ENCODE data around the gene WDFY1. TPM values are rescaled to one million over a fixed set of nuclear protein-coding genes. Genes with fewer than 3 reads are reported as not detected.

WDFY1 gene
- total and polyA plus RNA-seq, 2 donors (not counting 3 experiments of a cell fraction or from before 2014, with no cell fraction given) = 54.7 to 68.7 TPM

DNA sequence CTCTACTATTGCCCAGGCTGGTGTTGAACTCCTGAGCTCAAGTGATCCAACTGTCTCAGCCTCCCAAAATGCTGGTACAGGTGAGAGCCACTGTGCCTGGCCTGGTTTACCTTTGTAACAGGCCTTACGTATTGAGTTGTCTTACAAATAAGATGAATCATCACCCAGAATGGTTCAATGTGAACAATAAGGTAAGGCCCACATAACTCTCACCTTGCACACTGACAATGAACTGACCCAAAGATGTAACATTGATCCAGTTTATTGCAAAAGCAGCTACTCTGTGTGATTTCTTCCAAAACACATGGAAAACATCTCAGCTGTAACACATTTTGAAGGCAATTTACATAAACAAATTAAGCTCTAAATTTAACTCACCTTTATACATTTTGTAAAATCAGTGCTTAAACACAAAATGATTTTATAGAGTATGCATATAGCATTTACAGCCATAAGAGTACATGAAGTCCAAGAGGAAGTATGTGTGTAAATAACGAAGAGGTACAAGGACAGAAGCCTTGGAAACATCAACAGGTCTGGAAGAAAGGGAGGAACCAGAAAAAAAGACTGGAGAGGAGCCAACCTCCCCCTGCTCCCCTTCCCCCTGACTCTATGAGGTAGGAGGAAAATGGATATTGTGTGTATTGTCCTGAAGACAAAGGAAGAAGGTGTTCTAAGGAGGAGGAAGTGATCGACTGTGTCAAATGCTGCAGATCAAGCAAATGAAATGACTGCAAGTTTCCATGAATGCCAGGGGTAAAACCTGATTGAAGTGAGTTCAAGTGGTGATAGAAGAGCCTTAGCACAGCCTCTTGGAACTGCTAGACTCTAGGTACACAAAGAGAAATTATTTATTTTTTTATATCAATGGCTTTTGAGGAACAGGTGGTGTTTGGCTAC lies 5.6 kb upstream of the WDFY1 start:
- ChIA-PET POLR2A (no interaction called here), CTCF (interaction anchor here (0.6 kb wide), 1 partner anchor 163 kb away, joined by 3 read pairs; no protein-coding TSS in a partner anchor)
- Histone ChIP-seq H3K27ac (ENCODE audit: insufficient read depth, low read depth, low read length) (no peak overlapping the region), H2AFZ (ENCODE audit: low read depth, low read length) (peak overlapping the region; percentile 35), H3K36me3 (ENCODE audit: control insufficient read depth in 2 of 2, extremely low read depth in 1 of 2, insufficient read depth in 2 of 2, low read length in 2 of 2) (no peaks in the 10 kb centered on the region), H3K4me3 (replicated peaks in 1 of 3; ENCODE audit: insufficient read depth in 1 of 3, low read depth in 1 of 3, low read length in 3 of 3) (no peak overlapping the region), H3K27me3 (ENCODE audit: control insufficient read depth in 2 of 2, insufficient read depth in 2 of 2, low read length in 2 of 2) (no peaks in the 10 kb centered on the region), H3K4me2 (ENCODE audit: insufficient read depth, low read length) (no peak overlapping the region), H3K9ac (replicated peaks; ENCODE audit: extremely low read depth, insufficient read depth, low read length) (no peak overlapping the region), H3K9me1 (replicated peaks; ENCODE audit: control insufficient read depth, extremely low read depth, insufficient read depth, low read length) (no peaks in the 10 kb centered on the region), H4K20me1 (replicated peaks; ENCODE audit: control insufficient read depth, extremely low read depth, insufficient read depth, low read length) (no peaks in the 10 kb centered on the region), H3K9me3 (replicated peaks; ENCODE audit: control insufficient read depth, insufficient read depth, low read length) (no peaks in the 10 kb centered on the region), H3K79me2 (ENCODE audit: control insufficient read depth, insufficient read depth, low read length) (no peaks in the 10 kb centered on the region), H3K4me1 (ENCODE audit: control insufficient read depth, extremely low read depth, insufficient read depth, low read length) (peaks cover 6% of the 10 kb centered on the region)
- DNase-seq (ENCODE audit: low read depth, low spot score) (peak; percentile 32), FAIRE-seq (no peak)
- intact Hi-C loops (cut with micrococcal nuclease) (loop anchor here (10.0 kb wide), 1 partner anchor 226 kb away; no protein-coding TSS in a partner anchor), dilution Hi-C loops (cut with MboI; ENCODE audit: extremely low pct_ligation_motif_present, low sequenced_read_pairs) (no loop called here)
- BruUV-seq (replicated peaks) = no TSS peak
- TF ChIP-seq JUN (IDR thresholded peaks at IDR 0.05; ENCODE audit: borderline replicate concordance, insufficient read depth, insufficient read length, low read depth) (no peak), EZH2 (IDR thresholded peaks at IDR 0.05; ENCODE audit: borderline replicate concordance, low read depth, low read length, severe bottlenecking) (no peak), FOS (IDR thresholded peaks at IDR 0.05; ENCODE audit: borderline replicate concordance, insufficient read depth, low read length) (no peak), POLR2AphosphoS5 (IDR thresholded peaks at IDR 0.05; ENCODE audit: insufficient read depth, low read depth, low read length) (no peak), MYC (IDR thresholded peaks at IDR 0.05; ENCODE audit: low read depth, low read length) (no peak), GATA2 (IDR thresholded peaks at IDR 0.05; ENCODE audit: insufficient read depth, insufficient read length, low read depth, low read length) (no peak), POLR2A (IDR thresholded peaks at IDR 0.05; ENCODE audit: low read depth, low read length) (no peak)
- TF ChIP-seq, protein P1, sequence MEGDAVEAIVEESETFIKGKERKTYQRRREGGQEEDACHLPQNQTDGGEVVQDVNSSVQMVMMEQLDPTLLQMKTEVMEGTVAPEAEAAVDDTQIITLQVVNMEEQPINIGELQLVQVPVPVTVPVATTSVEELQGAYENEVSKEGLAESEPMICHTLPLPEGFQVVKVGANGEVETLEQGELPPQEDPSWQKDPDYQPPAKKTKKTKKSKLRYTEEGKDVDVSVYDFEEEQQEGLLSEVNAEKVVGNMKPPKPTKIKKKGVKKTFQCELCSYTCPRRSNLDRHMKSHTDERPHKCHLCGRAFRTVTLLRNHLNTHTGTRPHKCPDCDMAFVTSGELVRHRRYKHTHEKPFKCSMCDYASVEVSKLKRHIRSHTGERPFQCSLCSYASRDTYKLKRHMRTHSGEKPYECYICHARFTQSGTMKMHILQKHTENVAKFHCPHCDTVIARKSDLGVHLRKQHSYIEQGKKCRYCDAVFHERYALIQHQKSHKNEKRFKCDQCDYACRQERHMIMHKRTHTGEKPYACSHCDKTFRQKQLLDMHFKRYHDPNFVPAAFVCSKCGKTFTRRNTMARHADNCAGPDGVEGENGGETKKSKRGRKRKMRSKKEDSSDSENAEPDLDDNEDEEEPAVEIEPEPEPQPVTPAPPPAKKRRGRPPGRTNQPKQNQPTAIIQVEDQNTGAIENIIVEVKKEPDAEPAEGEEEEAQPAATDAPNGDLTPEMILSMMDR (IDR thresholded peaks at IDR 0.05; ENCODE audit: extremely low read depth in 1 of 2, insufficient read depth in 1 of 2, low read depth in 1 of 2, low read length in 2 of 2) = no peak
- TF ChIP-seq, protein P2, sequence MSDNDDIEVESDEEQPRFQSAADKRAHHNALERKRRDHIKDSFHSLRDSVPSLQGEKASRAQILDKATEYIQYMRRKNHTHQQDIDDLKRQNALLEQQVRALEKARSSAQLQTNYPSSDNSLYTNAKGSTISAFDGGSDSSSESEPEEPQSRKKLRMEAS (IDR thresholded peaks at IDR 0.05; ENCODE audit: insufficient read depth, insufficient read length) = no peak

Data from endothelial cell of umbilical vein (primary cell).